ENCODE data around the gene CHI3L1.

The CHI3L1 gene

GRCh38 chr1:203188686-203189232 is 2.3 kb upstream of the CHI3L1 start:
- H3K4me1 ChIP-seq (ENCODE audit: control insufficient read depth, insufficient read depth, low read length) = no peaks in the 10 kb centered on the region
- H3K4me2 ChIP-seq (ENCODE audit: low read length) = no peak overlapping the region
- H3K9me3 ChIP-seq (replicated peaks; ENCODE audit: low read length) = no peaks in the 10 kb centered on the region
- H3K36me3 ChIP-seq (ENCODE audit: insufficient read depth, low read length) = no peaks in the 10 kb centered on the region
- H3K9ac ChIP-seq (ENCODE audit: low read depth, low read length) = no peak overlapping the region
- H3K4me3 ChIP-seq (ENCODE audit: low read length) = no peak overlapping the region
- H3K27me3 ChIP-seq (ENCODE audit: control insufficient read depth, insufficient read depth, low read length) = peaks cover 30% of the 10 kb centered on the region

- no peak overlapping the region for H3K4me2 ChIP-seq (ENCODE audit: low read length)
- no peaks in the 10 kb centered on the region for H3K36me3 ChIP-seq (ENCODE audit: insufficient read depth, low read length)
- H3K9me3 ChIP-seq (replicated peaks; ENCODE audit: low read length) = no peaks in the 10 kb centered on the region
- peaks cover 30% of the 10 kb centered on the region for H3K27me3 ChIP-seq (ENCODE audit: control insufficient read depth, insufficient read depth, low read length)
- H3K4me3 ChIP-seq (ENCODE audit: low read length) = no peak overlapping the region
- no peaks in the 10 kb centered on the region for H3K4me1 ChIP-seq (ENCODE audit: control insufficient read depth, insufficient read depth, low read length)
- H3K9ac ChIP-seq (ENCODE audit: low read depth, low read length) = no peak overlapping the region
Observed at GRCh38 chr1:203187689-203188264, 1.3 kb upstream of the CHI3L1 start.

- no peaks in the 10 kb centered on the region for H3K9me3 ChIP-seq (replicated peaks; ENCODE audit: low read length)
- no peaks in the 10 kb centered on the region for H3K4me1 ChIP-seq (ENCODE audit: control insufficient read depth, insufficient read depth, low read length)
- H3K4me2 ChIP-seq (ENCODE audit: low read length) = no peak overlapping the region
- peaks cover 30% of the 10 kb centered on the region for H3K27me3 ChIP-seq (ENCODE audit: control insufficient read depth, insufficient read depth, low read length)
- H3K36me3 ChIP-seq (ENCODE audit: insufficient read depth, low read length) = no peaks in the 10 kb centered on the region
- H3K4me3 ChIP-seq (ENCODE audit: low read length) = no peak overlapping the region
- no peak overlapping the region for H3K9ac ChIP-seq (ENCODE audit: low read depth, low read length)
Observed at GRCh38 chr1:203187304-203187685, 791 bp upstream of the CHI3L1 start.

GRCh38 chr1:203186091-203186445 is 436 bp downstream of the CHI3L1 start:
- H3K9me3 ChIP-seq (replicated peaks; ENCODE audit: low read length) = no peaks in the 10 kb centered on the region
- H3K4me2 ChIP-seq (ENCODE audit: low read length) = no peak overlapping the region
- H3K36me3 ChIP-seq (ENCODE audit: insufficient read depth, low read length) = no peaks in the 10 kb centered on the region
- no peak overlapping the region for H3K4me3 ChIP-seq (ENCODE audit: low read length)
- peaks cover 30% of the 10 kb centered on the region for H3K27me3 ChIP-seq (ENCODE audit: control insufficient read depth, insufficient read depth, low read length)
- no peaks in the 10 kb centered on the region for H3K4me1 ChIP-seq (ENCODE audit: control insufficient read depth, insufficient read depth, low read length)
- H3K9ac ChIP-seq (ENCODE audit: low read depth, low read length) = no peak overlapping the region

GRCh38 chr1:203185585-203185984 is 919 bp downstream of the CHI3L1 start:
- Histone ChIP-seq H3K4me2 (ENCODE audit: low read length) (no peak overlapping the region), H3K9ac (ENCODE audit: low read depth, low read length) (no peak overlapping the region), H3K36me3 (ENCODE audit: insufficient read depth, low read length) (no peaks in the 10 kb centered on the region), H3K4me3 (ENCODE audit: low read length) (no peak overlapping the region), H3K27me3 (ENCODE audit: control insufficient read depth, insufficient read depth, low read length) (peaks cover 30% of the 10 kb centered on the region), H3K4me1 (ENCODE audit: control insufficient read depth, insufficient read depth, low read length) (no peaks in the 10 kb centered on the region), H3K9me3 (replicated peaks; ENCODE audit: low read length) (no peaks in the 10 kb centered on the region)

GRCh38 chr1:203185061-203185461 is 1.4 kb downstream of the CHI3L1 start:
- Histone ChIP-seq H3K9me3 (replicated peaks; ENCODE audit: low read length) (no peaks in the 10 kb centered on the region), H3K4me2 (ENCODE audit: low read length) (no peak overlapping the region), H3K4me3 (ENCODE audit: low read length) (no peak overlapping the region), H3K4me1 (ENCODE audit: control insufficient read depth, insufficient read depth, low read length) (no peaks in the 10 kb centered on the region), H3K36me3 (ENCODE audit: insufficient read depth, low read length) (no peaks in the 10 kb centered on the region), H3K27me3 (ENCODE audit: control insufficient read depth, insufficient read depth, low read length) (peaks cover 30% of the 10 kb centered on the region), H3K9ac (ENCODE audit: low read depth, low read length) (no peak overlapping the region)

GRCh38 chr1:203184467-203184866 is 2.0 kb downstream of the CHI3L1 start:
- H3K36me3 ChIP-seq (ENCODE audit: insufficient read depth, low read length) = no peaks in the 10 kb centered on the region
- no peak overlapping the region for H3K4me2 ChIP-seq (ENCODE audit: low read length)
- no peaks in the 10 kb centered on the region for H3K9me3 ChIP-seq (replicated peaks; ENCODE audit: low read length)
- no peak overlapping the region for H3K4me3 ChIP-seq (ENCODE audit: low read length)
- no peaks in the 10 kb centered on the region for H3K4me1 ChIP-seq (ENCODE audit: control insufficient read depth, insufficient read depth, low read length)
- H3K9ac ChIP-seq (ENCODE audit: low read depth, low read length) = no peak overlapping the region
- H3K27me3 ChIP-seq (ENCODE audit: control insufficient read depth, insufficient read depth, low read length) = peaks cover 26% of the 10 kb centered on the region

GRCh38 chr1:203183828-203184227 is 2.7 kb downstream of the CHI3L1 start:
- no peak overlapping the region for H3K9ac ChIP-seq (ENCODE audit: low read depth, low read length)
- peaks cover 2% of the 10 kb centered on the region for H3K4me1 ChIP-seq (ENCODE audit: control insufficient read depth, insufficient read depth, low read length)
- H3K4me3 ChIP-seq (ENCODE audit: low read length) = no peak overlapping the region
- H3K36me3 ChIP-seq (ENCODE audit: insufficient read depth, low read length) = no peaks in the 10 kb centered on the region
- H3K27me3 ChIP-seq (ENCODE audit: control insufficient read depth, insufficient read depth, low read length) = peaks cover 19% of the 10 kb centered on the region
- no peaks in the 10 kb centered on the region for H3K9me3 ChIP-seq (replicated peaks; ENCODE audit: low read length)
- H3K4me2 ChIP-seq (ENCODE audit: low read length) = no peak overlapping the region

- Histone ChIP-seq H3K9me3 (replicated peaks; ENCODE audit: low read length) (no peaks in the 10 kb centered on the region), H3K4me1 (ENCODE audit: control insufficient read depth, insufficient read depth, low read length) (peaks cover 15% of the 10 kb centered on the region), H3K4me2 (ENCODE audit: low read length) (no peak overlapping the region), H3K4me3 (ENCODE audit: low read length) (no peak overlapping the region), H3K27me3 (ENCODE audit: control insufficient read depth, insufficient read depth, low read length) (peaks cover 10% of the 10 kb centered on the region), H3K9ac (ENCODE audit: low read depth, low read length) (no peak overlapping the region), H3K36me3 (ENCODE audit: insufficient read depth, low read length) (no peaks in the 10 kb centered on the region)
Observed at GRCh38 chr1:203182387-203182953, 4.0 kb downstream of the CHI3L1 start.

- Histone ChIP-seq H3K4me2 (ENCODE audit: low read length) (no peak overlapping the region), H3K36me3 (ENCODE audit: insufficient read depth, low read length) (no peaks in the 10 kb centered on the region), H3K4me3 (ENCODE audit: low read length) (no peak overlapping the region), H3K4me1 (ENCODE audit: control insufficient read depth, insufficient read depth, low read length) (peaks cover 22% of the 10 kb centered on the region), H3K27me3 (ENCODE audit: control insufficient read depth, insufficient read depth, low read length) (peaks cover 4% of the 10 kb centered on the region), H3K9me3 (replicated peaks; ENCODE audit: low read length) (no peaks in the 10 kb centered on the region), H3K9ac (ENCODE audit: low read depth, low read length) (no peak overlapping the region)
Observed at GRCh38 chr1:203181586-203182386, 4.7 kb downstream of the CHI3L1 start.

GRCh38 chr1:203180611-203181330 is 5.7 kb downstream of the CHI3L1 start:
- Histone ChIP-seq H3K4me2 (ENCODE audit: low read length) (no peak overlapping the region), H3K4me3 (ENCODE audit: low read length) (no peak overlapping the region), H3K36me3 (ENCODE audit: insufficient read depth, low read length) (no peaks in the 10 kb centered on the region), H3K27me3 (ENCODE audit: control insufficient read depth, insufficient read depth, low read length) (no peaks in the 10 kb centered on the region), H3K4me1 (ENCODE audit: control insufficient read depth, insufficient read depth, low read length) (peaks cover 32% of the 10 kb centered on the region), H3K9me3 (replicated peaks; ENCODE audit: low read length) (no peaks in the 10 kb centered on the region), H3K9ac (ENCODE audit: low read depth, low read length) (no peak overlapping the region)

Data from skeletal muscle satellite cell (primary cell).